ENCODE measurements around the gene MYO10.

MYO10 gene

GRCh38 chr5:16852251-16853005 lies 83.7 kb downstream of the MYO10 start:
- Histone ChIP-seq H3K79me2 (ENCODE audit: low read length) (no peaks in the 10 kb centered on the region), H3K4me1 (ENCODE audit: low read length) (no peaks in the 10 kb centered on the region)

GRCh38 chr5:16849775-16850174 lies 86.3 kb downstream of the MYO10 start:
- Histone ChIP-seq H2AFZ (ENCODE audit: low read depth, low read length) (no peak overlapping the region), H3K36me3 (replicated peaks; ENCODE audit: low read depth, low read length) (no peaks in the 10 kb centered on the region), H3K27me3 (ENCODE audit: low read depth, low read length) (no peaks in the 10 kb centered on the region), H3K4me2 (ENCODE audit: low read length) (no peak overlapping the region), H3K9me3 (ENCODE audit: insufficient read depth, low read length) (no peaks in the 10 kb centered on the region), H3K79me2 (ENCODE audit: low read length) (no peaks in the 10 kb centered on the region), H3K4me3 (ENCODE audit: low read length) (no peak overlapping the region), H3K27ac (ENCODE audit: low read length) (no peak overlapping the region), H3K4me1 (ENCODE audit: low read length) (no peaks in the 10 kb centered on the region), H4K20me1 (ENCODE audit: insufficient read depth, low read length) (no peaks in the 10 kb centered on the region), H3K9ac (ENCODE audit: low read length) (no peak overlapping the region)
- no peak for TF ChIP-seq EZH2phosphoT487 (IDR thresholded peaks at IDR 0.05; ENCODE audit: low read depth)
- TF ChIP-seq CTCF (IDR thresholded peaks at IDR 0.05; ENCODE audit: low read depth, low read length): no peak

More at GRCh38 chr5:16852251-16853005, 83.7 kb downstream of the MYO10 start:
- H4K20me1 ChIP-seq (ENCODE audit: insufficient read depth, low read length): no peaks in the 10 kb centered on the region
- no peaks in the 10 kb centered on the region for H3K27me3 ChIP-seq (ENCODE audit: low read depth, low read length)
- H2AFZ ChIP-seq (ENCODE audit: low read depth, low read length): no peak overlapping the region
- H3K9me3 ChIP-seq (ENCODE audit: insufficient read depth, low read length): no peaks in the 10 kb centered on the region
- H3K27ac ChIP-seq (ENCODE audit: low read length): no peak overlapping the region
- no peak overlapping the region for H3K4me3 ChIP-seq (ENCODE audit: low read length)
- no peak for TF ChIP-seq CTCF (IDR thresholded peaks at IDR 0.05; ENCODE audit: low read depth, low read length)
- TF ChIP-seq EZH2phosphoT487 (IDR thresholded peaks at IDR 0.05; ENCODE audit: low read depth): no peak
- no peaks in the 10 kb centered on the region for H3K36me3 ChIP-seq (replicated peaks; ENCODE audit: low read depth, low read length)
- H3K4me2 ChIP-seq (ENCODE audit: low read length): no peak overlapping the region
- no peak overlapping the region for H3K9ac ChIP-seq (ENCODE audit: low read length)

DNA sequence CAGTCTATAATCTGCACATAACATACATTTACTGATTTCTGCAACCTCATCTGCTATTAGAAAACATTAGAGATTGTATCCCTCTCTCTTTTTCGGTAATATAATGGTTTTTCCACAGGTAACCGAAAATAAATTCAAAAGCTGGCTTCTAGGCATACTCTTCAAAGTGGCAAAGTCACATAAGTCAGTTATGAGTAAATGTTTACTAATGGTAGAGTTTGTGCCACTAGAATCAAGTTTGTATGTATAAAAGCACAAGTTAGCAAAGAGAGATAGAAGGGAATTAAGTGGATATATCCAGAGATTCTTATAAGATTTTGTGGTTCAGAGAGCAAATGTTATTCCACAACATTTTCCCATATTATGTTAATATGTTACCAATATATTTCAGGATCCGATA lies 86.9 kb downstream of the MYO10 start:
- H3K79me2 ChIP-seq (ENCODE audit: low read length): no peaks in the 10 kb centered on the region
- no peak overlapping the region for H3K27ac ChIP-seq (ENCODE audit: low read length)
- H3K36me3 ChIP-seq (replicated peaks; ENCODE audit: low read depth, low read length): no peaks in the 10 kb centered on the region
- H3K4me1 ChIP-seq (ENCODE audit: low read length): no peaks in the 10 kb centered on the region
- H3K9ac ChIP-seq (ENCODE audit: low read length): no peak overlapping the region
- no peak overlapping the region for H3K4me3 ChIP-seq (ENCODE audit: low read length)
- H2AFZ ChIP-seq (ENCODE audit: low read depth, low read length): no peak overlapping the region
- no peaks in the 10 kb centered on the region for H3K9me3 ChIP-seq (ENCODE audit: insufficient read depth, low read length)
- no peaks in the 10 kb centered on the region for H4K20me1 ChIP-seq (ENCODE audit: insufficient read depth, low read length)
- no peaks in the 10 kb centered on the region for H3K27me3 ChIP-seq (ENCODE audit: low read depth, low read length)
- TF ChIP-seq CTCF (IDR thresholded peaks at IDR 0.05; ENCODE audit: low read depth, low read length) (no peak), EZH2phosphoT487 (IDR thresholded peaks at IDR 0.05; ENCODE audit: low read depth) (no peak)
- H3K4me2 ChIP-seq (ENCODE audit: low read length): no peak overlapping the region

DNA sequence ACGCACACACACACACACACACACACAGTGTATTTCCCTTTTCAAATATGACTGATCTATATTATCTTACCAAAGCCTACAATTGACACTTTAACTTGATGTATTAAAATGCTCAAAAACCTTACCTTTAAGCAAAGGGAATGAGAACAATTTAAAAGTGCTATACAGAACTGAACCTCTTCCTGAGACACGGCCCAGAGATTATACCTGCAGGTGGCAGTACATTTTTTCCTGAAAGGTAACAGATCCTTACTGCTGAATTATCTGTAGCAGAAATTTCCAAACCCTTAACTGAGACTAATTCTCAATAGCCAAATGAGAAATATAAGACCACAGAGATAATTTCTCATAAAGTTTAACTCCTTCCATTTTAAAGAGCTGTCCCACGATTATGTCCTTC lies 91.1 kb downstream of the MYO10 start:
- Histone ChIP-seq H2AFZ (ENCODE audit: low read depth, low read length) (no peak overlapping the region), H3K9ac (ENCODE audit: low read length) (no peak overlapping the region), H4K20me1 (ENCODE audit: insufficient read depth, low read length) (no peaks in the 10 kb centered on the region), H3K4me3 (ENCODE audit: low read length) (no peak overlapping the region), H3K9me3 (ENCODE audit: insufficient read depth, low read length) (no peaks in the 10 kb centered on the region), H3K4me1 (ENCODE audit: low read length) (no peaks in the 10 kb centered on the region), H3K27me3 (ENCODE audit: low read depth, low read length) (no peaks in the 10 kb centered on the region), H3K4me2 (ENCODE audit: low read length) (no peak overlapping the region), H3K36me3 (replicated peaks; ENCODE audit: low read depth, low read length) (no peaks in the 10 kb centered on the region), H3K27ac (ENCODE audit: low read length) (no peak overlapping the region), H3K79me2 (ENCODE audit: low read length) (no peaks in the 10 kb centered on the region)
- TF ChIP-seq CTCF (IDR thresholded peaks at IDR 0.05; ENCODE audit: low read depth, low read length): no peak
- no peak for TF ChIP-seq EZH2phosphoT487 (IDR thresholded peaks at IDR 0.05; ENCODE audit: low read depth)

All from OCI-LY3 (cell line).